Epithelial cell of proximal tubule (primary cell): ENCODE data around the gene TSACC. TPM values are rescaled to one million over a fixed set of nuclear protein-coding genes. Genes with fewer than 3 reads are reported as not detected.

Source experiments
- DNase-seq: peaks from one replicate; pipeline ENCODE4 v3.0.0-alpha.2; 2011; ENCODE audit warnings: low read depth
- H3K4me3 ChIP-seq: 2 replicates; pipeline ENCODE4 v1.5.1; 2011; ENCODE audit warnings: low read depth, mild to moderate bottlenecking, low read length
- CTCF ChIP-seq: conservative IDR thresholded peaks from 2 replicates; pipeline ENCODE4 v1.5.1; 2012; ENCODE audit warnings: low read depth, mild to moderate bottlenecking, low read length
- total RNA-seq: library from RNA; depleted of rRNA; stranded (reverse); fragments of >200 nt; gene quantifications from 2 replicates; pipeline ENCODE4 v1.2.3, GENCODE V29; 2015

The TSACC gene
- total RNA-seq, 1 donor from 2014 or later: 0.69 TPM

- no peak overlapping the region for H3K4me3 ChIP-seq
- no peak for DNase-seq
- no peak for TF ChIP-seq CTCF
These were observed 50.1 kb downstream of the TSACC start for GRCh38 chr1:156388174-156389137.

GRCh38 chr1:156389311-156389710 lies 51.0 kb downstream of the TSACC start:
- TF ChIP-seq CTCF: no peak
- DNase-seq: no peak
- H3K4me3 ChIP-seq: no peak overlapping the region

- TF ChIP-seq CTCF: no peak
- H3K4me3 ChIP-seq: no peak overlapping the region
- no peak for DNase-seq
These were observed 52.4 kb downstream of the TSACC start for GRCh38 chr1:156390469-156391365.

- no peak for DNase-seq
- no peak overlapping the region for H3K4me3 ChIP-seq
- TF ChIP-seq CTCF: no peak
These were observed 53.0 kb downstream of the TSACC start for GRCh38 chr1:156391366-156391677.

GRCh38 chr1:156391701-156392100 lies 53.4 kb downstream of the TSACC start:
- no peak for DNase-seq
- no peak for TF ChIP-seq CTCF
- no peak overlapping the region for H3K4me3 ChIP-seq

- TF ChIP-seq CTCF: no peak
- DNase-seq: no peak
- no peak overlapping the region for H3K4me3 ChIP-seq
These were observed 54.1 kb downstream of the TSACC start for GRCh38 chr1:156392452-156392853.
